Breast epithelium (tissue), 3 donors: ENCODE data around the gene DHRS7B.

Experiments
- CTCF ChIP-seq, 3 donors: fragments of 450-650 bp; IDR thresholded peaks; one replicate each; pipeline ENCODE4 v1.5.1; 2016 to 2017; ENCODE audit warnings: antibody characterized with exemption in 3 of 3, mild to moderate bottlenecking in 3 of 3, moderate library complexity in 3 of 3
- POLR2A ChIP-seq: fragments of 450-650 bp; IDR thresholded peaks from one replicate; pipeline ENCODE4 v1.6.1; 2016; ENCODE audit warnings: antibody characterized with exemption, mild to moderate bottlenecking, moderate library complexity

- TF ChIP-seq POLR2A (no peak), CTCF (IDR thresholded peaks at IDR 0.05) (no peak)
Observed at GRCh38 chr17:21157586-21158370, 31.0 kb downstream of the DHRS7B start.
